ENCODE measurements around the gene SEMA5A.

The SEMA5A gene

GRCh38 chr5:9473624-9474023, 72.3 kb downstream of the SEMA5A start:
- no peak for DNase-seq

GRCh38 chr5:9470410-9470809, 75.5 kb downstream of the SEMA5A start:
- DNase-seq = no peak

GRCh38 chr5:9468060-9468388, 77.9 kb downstream of the SEMA5A start:
- DNase-seq = no peak

GRCh38 chr5:9467199-9468059, 78.4 kb downstream of the SEMA5A start:
- no peak for DNase-seq

- no peak for DNase-seq
Observed at GRCh38 chr5:9466697-9467096, 79.2 kb downstream of the SEMA5A start.

GRCh38 chr5:9464478-9464877, 81.4 kb downstream of the SEMA5A start:
- DNase-seq = no peak

- no peak for DNase-seq
Observed at GRCh38 chr5:9462109-9462508, 83.8 kb downstream of the SEMA5A start.

- no peak for DNase-seq
Observed at GRCh38 chr5:9460885-9461645, 84.8 kb downstream of the SEMA5A start.

GRCh38 chr5:9456435-9457042, 89.3 kb downstream of the SEMA5A start:
- no peak for DNase-seq

GRCh38 chr5:9455826-9456434, 89.9 kb downstream of the SEMA5A start:
- no peak for DNase-seq

- DNase-seq = no peak
Observed at GRCh38 chr5:9454491-9454890, 91.4 kb downstream of the SEMA5A start.

- DNase-seq = no peak
Observed at GRCh38 chr5:9454012-9454481, 91.8 kb downstream of the SEMA5A start.

- DNase-seq = no peak
Observed at GRCh38 chr5:9453480-9454011, 92.3 kb downstream of the SEMA5A start.

GRCh38 chr5:9452181-9452580, 93.7 kb downstream of the SEMA5A start:
- DNase-seq = no peak

GRCh38 chr5:9451037-9451436, 94.8 kb downstream of the SEMA5A start:
- no peak for DNase-seq

GRCh38 chr5:9447691-9448090, 98.2 kb downstream of the SEMA5A start:
- DNase-seq = no peak

- DNase-seq = no peak
Observed at GRCh38 chr5:9445826-9446388, 100.0 kb downstream of the SEMA5A start.

GRCh38 chr5:9444346-9444745, 101.5 kb downstream of the SEMA5A start:
- no peak for DNase-seq

GRCh38 chr5:9441610-9442009, 104.3 kb downstream of the SEMA5A start:
- no peak for DNase-seq

- DNase-seq = no peak
Observed at GRCh38 chr5:9440517-9440916, 105.4 kb downstream of the SEMA5A start.

GRCh38 chr5:9439531-9440292, 106.2 kb downstream of the SEMA5A start:
- DNase-seq = no peak

Measured in effector CD8-positive, alpha-beta T cell (primary cell).